ENCODE data around the gene AKTIP.
"Not testable (repeated sequence)": the region's sequence is repeated elsewhere in the genome, so short reads cannot be mapped to it uniquely, and the experiment has no call there.

The AKTIP gene

GRCh38 chr16:53502331-53503269 lies at the start of gene AKTIP:
Gene AKTIP (minus strand): TSS chr16:53503209. CDS start chr16:53500259, 2,950 bp downstream.
- in situ Hi-C loops (cut with MboI; ENCODE audit: low sequenced_read_pairs) = no loop called here

- in situ Hi-C loops (cut with MboI; ENCODE audit: low sequenced_read_pairs) = no loop called here
These were observed 47.1 kb upstream of the AKTIP start for GRCh38 chr16:53549970-53550690.

- in situ Hi-C loops (cut with MboI; ENCODE audit: low sequenced_read_pairs) = no loop called here
These were observed 44.0 kb upstream of the AKTIP start for GRCh38 chr16:53546988-53547391.

- in situ Hi-C loops (cut with MboI; ENCODE audit: low sequenced_read_pairs) = no loop called here
These were observed 42.4 kb upstream of the AKTIP start for GRCh38 chr16:53545433-53545832.

- in situ Hi-C loops (cut with MboI; ENCODE audit: low sequenced_read_pairs) = no loop called here
These were observed 39.3 kb upstream of the AKTIP start for GRCh38 chr16:53542283-53542682.

- in situ Hi-C loops (cut with MboI; ENCODE audit: low sequenced_read_pairs) = no loop called here
These were observed 38.3 kb upstream of the AKTIP start for GRCh38 chr16:53541326-53541725.

- in situ Hi-C loops (cut with MboI; ENCODE audit: low sequenced_read_pairs) = not testable (repeated sequence)
These were observed 37.0 kb upstream of the AKTIP start for GRCh38 chr16:53539759-53540718.

GRCh38 chr16:53539346-53539745 lies 36.3 kb upstream of the AKTIP start:
- in situ Hi-C loops (cut with MboI; ENCODE audit: low sequenced_read_pairs) = not testable (repeated sequence)

GRCh38 chr16:53537626-53538025 lies 34.6 kb upstream of the AKTIP start:
- in situ Hi-C loops (cut with MboI; ENCODE audit: low sequenced_read_pairs) = no loop called here

GRCh38 chr16:53534206-53534605 lies 31.2 kb upstream of the AKTIP start:
- in situ Hi-C loops (cut with MboI; ENCODE audit: low sequenced_read_pairs) = no loop called here

- in situ Hi-C loops (cut with MboI; ENCODE audit: low sequenced_read_pairs) = no loop called here
These were observed 27.7 kb upstream of the AKTIP start for GRCh38 chr16:53530741-53531140.

- in situ Hi-C loops (cut with MboI; ENCODE audit: low sequenced_read_pairs) = no loop called here
These were observed 27.0 kb upstream of the AKTIP start for GRCh38 chr16:53530046-53530445.

- in situ Hi-C loops (cut with MboI; ENCODE audit: low sequenced_read_pairs) = no loop called here
These were observed 26.5 kb upstream of the AKTIP start for GRCh38 chr16:53529513-53529912.

- in situ Hi-C loops (cut with MboI; ENCODE audit: low sequenced_read_pairs) = no loop called here
These were observed 25.8 kb upstream of the AKTIP start for GRCh38 chr16:53528797-53529196.

GRCh38 chr16:53523971-53524548 lies 21.1 kb upstream of the AKTIP start:
- in situ Hi-C loops (cut with MboI; ENCODE audit: low sequenced_read_pairs) = no loop called here

GRCh38 chr16:53523126-53523804 lies 20.3 kb upstream of the AKTIP start:
- in situ Hi-C loops (cut with MboI; ENCODE audit: low sequenced_read_pairs) = no loop called here

- in situ Hi-C loops (cut with MboI; ENCODE audit: low sequenced_read_pairs) = no loop called here
These were observed 16.5 kb upstream of the AKTIP start for GRCh38 chr16:53519417-53520091.

- in situ Hi-C loops (cut with MboI; ENCODE audit: low sequenced_read_pairs) = no loop called here
These were observed 15.8 kb upstream of the AKTIP start for GRCh38 chr16:53518550-53519416.

All from HL-60/S4 treated with phorbol 12-myristate 13-acetate at 8.2 ng/mL for 4 days and 3 days (cell line).